Measurements from ENCODE around the gene TM2D1.

GRCh38 chr1:61727544-61727943, 2.6 kb upstream of the TM2D1 start:
- no peak for TF ChIP-seq CTCF (IDR thresholded peaks at IDR 0.05; ENCODE audit: low read depth, low read length)
- TF ChIP-seq EZH2phosphoT487 (IDR thresholded peaks at IDR 0.05; ENCODE audit: low read depth) = no peak

All from OCI-LY3 (cell line).